ENCODE measurements around the gene TM9SF2. TPM values are rescaled to one million over a fixed set of nuclear protein-coding genes. Genes with fewer than 3 reads are reported as not detected.
"Not testable (repeated sequence)": the region's sequence is repeated elsewhere in the genome, so short reads cannot be mapped to it uniquely, and the experiment has no call there.

The TM9SF2 gene
- total RNA-seq, 3 donors from 2014 or later = 54.5 to 55.8 (median 55.3) TPM

DNA sequence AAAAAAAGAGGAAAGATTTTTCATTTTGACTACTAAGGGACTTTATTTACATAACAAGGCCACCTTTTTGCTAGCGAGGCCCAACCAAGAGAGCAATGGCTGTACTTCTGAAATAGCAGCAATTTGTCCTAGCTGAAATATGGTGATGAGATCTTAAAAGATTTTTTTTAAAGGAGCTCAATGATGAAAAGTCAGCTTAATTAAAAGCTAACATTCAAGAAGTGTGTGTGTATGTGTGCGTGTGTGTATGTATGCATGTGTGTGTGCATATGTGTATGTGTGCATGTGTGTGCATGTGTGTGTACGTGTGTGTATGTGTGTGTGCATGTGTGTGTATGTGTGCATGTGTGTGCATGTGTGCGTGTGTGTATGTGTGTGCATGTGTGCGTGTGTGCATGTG lies 24.6 kb upstream of the TM9SF2 start:
- no peak for DNase-seq
- H3K4me1 Mint-ChIP-seq (ENCODE audit: low read depth) = peaks cover 2% of the 10 kb centered on the region
- ATAC-seq = no peak
- no peaks in the 10 kb centered on the region for H3K9me3 Mint-ChIP-seq
- H3K27me3 Mint-ChIP-seq (ENCODE audit: low read depth) = no peaks in the 10 kb centered on the region
- H3K4me3 Mint-ChIP-seq = no peak overlapping the region
- H3K36me3 Mint-ChIP-seq (ENCODE audit: insufficient read depth) = peaks cover 1% of the 10 kb centered on the region

DNA sequence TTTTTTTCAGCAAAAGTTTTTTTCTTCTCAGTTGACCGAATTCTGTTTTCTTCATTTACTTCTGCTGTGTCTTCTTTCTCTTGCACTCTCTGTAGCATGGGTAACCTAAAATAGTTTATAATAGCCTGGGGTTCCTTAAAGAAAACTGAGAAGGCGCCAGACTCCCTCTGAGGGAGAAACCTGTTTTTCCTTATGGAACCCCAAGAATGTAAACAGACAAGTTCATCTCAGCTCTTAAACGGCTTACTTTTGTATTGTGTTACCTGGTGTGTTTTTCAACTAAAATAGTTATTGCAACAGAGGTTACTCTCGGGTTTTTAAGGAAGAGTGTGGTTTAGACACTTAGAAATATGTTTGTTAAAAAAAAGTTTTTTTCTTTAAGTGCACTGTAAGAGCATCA lies 23.8 kb upstream of the TM9SF2 start:
- H3K4me3 Mint-ChIP-seq = no peak overlapping the region
- no peaks in the 10 kb centered on the region for H3K27me3 Mint-ChIP-seq (ENCODE audit: low read depth)
- no peaks in the 10 kb centered on the region for H3K36me3 Mint-ChIP-seq (ENCODE audit: insufficient read depth)
- no peak for ATAC-seq
- DNase-seq = no peak
- H3K9me3 Mint-ChIP-seq = no peaks in the 10 kb centered on the region
- peaks cover 2% of the 10 kb centered on the region for H3K4me1 Mint-ChIP-seq (ENCODE audit: low read depth)

DNA sequence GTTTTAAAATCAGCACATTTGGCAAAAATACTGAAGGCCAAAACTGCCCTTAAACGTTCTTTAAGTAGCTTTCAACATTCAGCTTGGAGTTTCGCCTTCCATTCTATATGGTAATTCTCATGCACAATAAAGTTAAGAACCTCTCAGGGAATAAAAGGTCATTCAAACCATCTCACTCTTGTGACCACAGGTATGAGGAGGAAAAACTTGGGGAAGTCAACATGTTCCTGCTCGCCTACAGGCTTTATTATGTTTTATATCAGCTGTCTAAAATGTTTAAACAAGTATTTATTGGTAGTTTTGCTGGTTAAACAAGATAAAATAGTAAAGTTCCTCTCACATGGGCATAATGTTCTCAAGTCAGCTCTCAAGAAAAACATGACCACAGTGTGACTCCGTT lies 19.9 kb upstream of the TM9SF2 start:
- Mint-ChIP-seq H3K27me3 (ENCODE audit: low read depth) (no peaks in the 10 kb centered on the region), H3K9me3 (no peaks in the 10 kb centered on the region), H3K36me3 (ENCODE audit: insufficient read depth) (peaks cover 2% of the 10 kb centered on the region), H3K4me1 (ENCODE audit: low read depth) (peaks cover 16% of the 10 kb centered on the region), H3K4me3 (no peak overlapping the region)
- DNase-seq (no peak), ATAC-seq (no peak)

DNA sequence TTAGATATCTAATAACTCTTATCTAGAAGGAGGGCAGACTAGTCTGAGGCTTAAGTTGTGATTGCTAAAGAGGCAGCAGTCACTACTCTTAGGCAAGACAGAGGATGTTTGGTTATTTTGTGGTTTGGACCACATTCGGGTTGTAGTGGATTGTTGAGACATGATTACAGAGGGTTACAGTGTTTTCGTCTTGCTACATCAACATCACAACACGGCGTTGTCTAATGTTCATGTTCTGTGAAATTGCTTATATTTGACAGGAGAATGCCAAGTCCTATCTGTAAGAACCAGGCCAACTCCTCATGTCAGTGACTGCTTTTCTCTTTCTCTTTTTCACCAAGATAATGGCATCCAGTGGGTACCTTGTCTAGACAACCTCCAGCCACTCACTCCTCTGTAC lies 16.8 kb upstream of the TM9SF2 start:
- ATAC-seq = peak in 1 of 2 donors; percentile 28
- no peak for DNase-seq
- no peaks in the 10 kb centered on the region for H3K27me3 Mint-ChIP-seq (ENCODE audit: low read depth)
- H3K36me3 Mint-ChIP-seq (ENCODE audit: insufficient read depth) = peaks cover 14% of the 10 kb centered on the region
- peaks cover 14% of the 10 kb centered on the region for H3K4me1 Mint-ChIP-seq (ENCODE audit: low read depth)
- peaks cover 4% of the 10 kb centered on the region for H3K9me3 Mint-ChIP-seq
- no peak overlapping the region for H3K4me3 Mint-ChIP-seq

DNA sequence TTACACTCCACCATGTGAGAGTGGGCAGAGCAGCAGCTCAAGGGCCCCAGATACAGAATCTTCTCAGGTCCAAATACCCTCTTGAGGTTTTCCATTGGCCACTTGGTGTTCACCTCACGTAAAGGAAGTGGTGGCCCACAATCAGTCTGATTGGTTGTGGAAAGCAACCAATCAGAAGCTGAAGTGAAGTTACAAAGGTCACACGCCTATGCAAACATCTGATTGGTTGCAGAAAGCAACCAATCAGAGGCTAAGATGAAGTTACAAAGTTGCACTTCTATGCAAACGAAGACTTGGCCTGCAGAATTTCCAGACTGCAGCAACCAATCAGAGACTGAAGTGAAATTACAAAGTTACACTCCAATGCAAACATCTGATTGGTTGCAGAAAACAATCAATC lies 14.3 kb upstream of the TM9SF2 start:
- Mint-ChIP-seq H3K36me3 (ENCODE audit: insufficient read depth) (peaks cover 14% of the 10 kb centered on the region), H3K9me3 (peaks cover 4% of the 10 kb centered on the region), H3K4me1 (ENCODE audit: low read depth) (peaks cover 14% of the 10 kb centered on the region), H3K27me3 (ENCODE audit: low read depth) (no peaks in the 10 kb centered on the region), H3K4me3 (no peak overlapping the region)
- ATAC-seq (no peak), DNase-seq (no peak)

DNA sequence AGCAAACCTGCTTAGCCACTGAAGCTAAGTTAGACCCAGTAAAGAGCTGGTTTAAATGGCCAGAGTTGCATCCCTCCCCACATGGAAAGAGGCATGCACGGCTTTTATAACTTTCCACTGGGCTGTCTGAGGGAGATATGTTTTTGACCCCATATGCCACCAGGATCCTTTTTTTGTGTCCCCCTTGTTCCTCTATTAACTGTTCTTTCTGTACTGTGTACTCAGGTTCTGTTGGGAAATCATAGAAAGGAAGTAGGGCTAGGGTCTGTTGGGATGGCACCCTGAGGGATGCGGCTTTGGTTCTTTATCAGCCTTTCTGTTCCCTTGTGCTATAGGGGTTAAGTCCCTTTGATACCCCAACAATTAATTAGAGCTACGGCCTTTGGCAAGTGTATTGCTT lies 12.2 kb upstream of the TM9SF2 start:
- peaks cover 13% of the 10 kb centered on the region for H3K4me1 Mint-ChIP-seq (ENCODE audit: low read depth)
- H3K36me3 Mint-ChIP-seq (ENCODE audit: insufficient read depth) = peaks cover 15% of the 10 kb centered on the region
- H3K4me3 Mint-ChIP-seq = no peak overlapping the region
- ATAC-seq = no peak
- no peaks in the 10 kb centered on the region for H3K27me3 Mint-ChIP-seq (ENCODE audit: low read depth)
- peaks cover 9% of the 10 kb centered on the region for H3K9me3 Mint-ChIP-seq
- DNase-seq = no peak

- not testable (repeated sequence) for H3K36me3 Mint-ChIP-seq (ENCODE audit: insufficient read depth); ATAC-seq; H3K4me3 Mint-ChIP-seq; H3K9me3 Mint-ChIP-seq; H3K27me3 Mint-ChIP-seq (ENCODE audit: low read depth); DNase-seq
- H3K4me1 Mint-ChIP-seq (ENCODE audit: low read depth) = peaks cover 29% of the 10 kb centered on the region
Observed at GRCh38 chr13:99491750-99492149, 9.5 kb upstream of the TM9SF2 start.

DNA sequence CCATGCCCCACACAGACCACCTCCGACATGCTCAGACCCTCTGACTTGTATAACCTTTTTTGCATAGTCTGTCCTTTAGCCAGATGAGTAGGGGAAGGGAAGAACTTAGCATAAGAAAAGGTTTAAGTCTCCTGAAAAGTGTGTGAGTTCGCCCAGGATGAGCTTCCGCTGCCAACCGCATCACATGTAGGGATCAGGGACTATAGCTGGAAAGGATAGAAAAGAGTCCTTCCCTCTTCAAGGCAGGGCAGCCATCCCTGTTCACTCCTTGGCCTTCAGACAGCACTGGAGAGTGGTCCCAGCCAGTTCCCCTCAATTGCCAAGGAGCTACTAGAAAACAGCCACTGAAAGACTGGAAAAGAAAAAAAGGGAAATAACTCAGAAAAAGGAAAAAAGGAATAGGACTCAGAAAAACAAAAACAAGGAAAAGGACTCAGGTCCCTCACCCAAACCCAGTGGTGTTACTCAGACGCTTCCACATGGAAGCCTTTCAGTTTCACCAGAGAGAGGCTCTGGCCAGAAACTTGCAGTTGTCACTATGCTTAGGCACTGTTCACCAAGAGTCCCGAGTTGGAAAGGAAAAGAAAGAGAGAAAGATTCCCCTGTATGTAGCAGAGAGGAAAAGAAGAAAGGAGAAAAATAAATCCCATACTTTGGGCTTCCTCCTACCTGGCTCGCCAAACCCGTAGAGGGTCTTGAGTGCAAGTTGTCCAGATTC lies 5.6 kb upstream of the TM9SF2 start:
- peaks cover 60% of the 10 kb centered on the region for H3K4me1 Mint-ChIP-seq (ENCODE audit: low read depth)
- ATAC-seq = no peak
- no peaks in the 10 kb centered on the region for H3K27me3 Mint-ChIP-seq (ENCODE audit: low read depth)
- peaks cover 1% of the 10 kb centered on the region for H3K36me3 Mint-ChIP-seq (ENCODE audit: insufficient read depth)
- H3K4me3 Mint-ChIP-seq = peak overlapping the region; percentile 88
- peaks cover 5% of the 10 kb centered on the region for H3K9me3 Mint-ChIP-seq
- DNase-seq = no peak

- DNase-seq (peak; percentile 53), ATAC-seq (peak in 1 of 2 donors; percentile 4)
- Mint-ChIP-seq H3K27me3 (ENCODE audit: low read depth) (no peaks in the 10 kb centered on the region), H3K4me3 (peak overlapping the region; percentile 88), H3K9me3 (peaks cover 5% of the 10 kb centered on the region), H3K36me3 (ENCODE audit: insufficient read depth) (peaks cover 1% of the 10 kb centered on the region), H3K4me1 (ENCODE audit: low read depth) (peaks cover 63% of the 10 kb centered on the region)
Observed at GRCh38 chr13:99496184-99497142, 4.8 kb upstream of the TM9SF2 start.

DNA sequence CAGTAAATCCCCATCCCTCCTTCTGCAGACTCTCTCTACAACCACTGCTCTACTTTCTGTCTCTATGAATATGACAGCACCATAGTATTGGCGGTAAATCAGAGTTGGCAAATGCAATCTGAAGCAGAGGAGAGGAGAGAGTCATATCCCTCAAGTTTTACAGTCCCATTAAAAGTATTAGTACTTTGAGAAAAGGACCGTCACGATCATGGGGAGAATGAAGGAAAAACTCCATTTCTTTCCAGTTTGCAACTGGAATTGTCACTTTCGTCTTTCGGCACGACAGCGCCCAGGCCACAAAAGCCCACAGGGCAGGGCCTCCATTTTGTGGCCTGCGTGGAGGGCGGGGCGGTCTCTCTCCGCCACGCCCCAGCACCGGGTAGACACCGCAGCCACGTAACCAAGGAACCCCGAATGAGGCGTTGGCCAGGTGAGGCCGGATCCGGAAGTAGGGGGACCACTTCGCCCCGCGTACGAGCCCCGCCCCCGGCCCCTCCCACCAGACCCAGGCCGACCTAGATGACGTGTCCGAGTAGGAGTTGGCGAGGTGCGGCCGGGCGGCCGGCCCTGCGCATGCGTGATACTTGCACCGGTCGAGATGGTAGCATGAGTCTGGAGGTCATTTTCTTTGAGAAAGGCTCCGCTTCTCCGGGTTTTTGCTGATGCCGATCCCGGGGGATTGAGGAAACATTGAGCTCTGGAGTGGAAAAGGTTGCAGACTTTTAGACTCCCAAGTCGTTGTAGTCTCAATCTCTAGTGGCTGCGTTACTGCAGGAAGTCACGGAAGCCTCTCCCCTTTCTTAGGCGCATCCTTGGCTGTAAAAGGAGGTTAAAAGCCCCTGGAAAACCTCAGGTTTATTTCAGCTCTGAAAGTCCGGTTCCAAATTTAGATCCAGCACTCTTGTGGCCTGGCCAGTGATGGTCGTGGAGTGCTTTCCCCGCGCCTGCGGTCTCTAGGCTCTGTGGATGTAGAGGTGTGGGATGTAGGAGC lies 2.8 kb upstream of the TM9SF2 start:
- peak overlapping the region; percentile 81 for H3K4me3 Mint-ChIP-seq
- H3K36me3 Mint-ChIP-seq (ENCODE audit: insufficient read depth) = no peaks in the 10 kb centered on the region
- no peaks in the 10 kb centered on the region for H3K9me3 Mint-ChIP-seq
- ATAC-seq (peak; percentile 75), DNase-seq (peak; percentile 94)
- peaks cover 77% of the 10 kb centered on the region for H3K4me1 Mint-ChIP-seq (ENCODE audit: low read depth)
- H3K27me3 Mint-ChIP-seq (ENCODE audit: low read depth) = no peaks in the 10 kb centered on the region

DNA sequence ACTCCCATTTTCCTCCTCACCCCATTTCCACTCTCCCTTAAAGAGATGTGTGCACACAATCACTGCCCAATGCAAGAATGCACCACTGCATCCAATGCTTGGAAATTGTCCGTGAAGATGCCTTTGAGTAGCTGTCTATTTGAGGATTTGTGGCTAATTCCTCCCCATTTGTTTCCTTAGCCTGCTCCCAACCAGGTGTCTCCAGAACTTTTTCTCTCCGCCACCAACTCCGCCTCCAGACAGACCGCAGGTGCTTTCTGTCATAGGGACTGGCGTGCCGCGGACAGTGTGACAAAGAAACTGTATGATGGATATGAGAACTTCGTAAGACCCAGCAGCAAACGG lies 461 bp upstream of the TM9SF2 start:
- no peak for DNase-seq
- Mint-ChIP-seq H3K4me1 (ENCODE audit: low read depth) (peaks cover 78% of the 10 kb centered on the region), H3K4me3 (peak overlapping the region; percentile 98), H3K36me3 (ENCODE audit: insufficient read depth) (peaks cover 2% of the 10 kb centered on the region), H3K27me3 (ENCODE audit: low read depth) (no peaks in the 10 kb centered on the region), H3K9me3 (no peaks in the 10 kb centered on the region)
- ATAC-seq = peak; percentile 16 to 28

DNA sequence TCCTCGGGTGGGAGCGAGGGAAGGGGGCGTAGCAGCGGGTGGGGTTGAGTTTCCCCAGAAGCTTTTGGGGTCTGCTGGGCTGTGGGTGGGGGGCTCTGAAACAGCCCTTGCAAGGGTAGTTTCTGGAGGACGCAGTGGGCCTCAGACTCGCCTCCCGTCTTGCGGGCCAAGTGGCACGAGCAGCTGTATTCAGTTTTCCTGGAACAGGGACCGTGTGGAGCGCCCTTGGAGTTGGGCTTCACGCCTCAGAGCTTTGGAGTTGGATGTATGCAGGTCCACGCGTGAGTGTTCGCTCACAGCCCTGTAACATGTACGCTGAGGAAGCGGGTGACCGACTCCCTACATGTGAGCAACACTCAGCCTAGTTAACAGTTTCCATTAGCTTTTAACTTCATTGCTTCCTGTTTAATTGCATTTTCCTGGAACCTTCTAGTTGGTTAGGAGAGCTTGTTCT lies 603 bp downstream of the TM9SF2 start:
- H3K27me3 Mint-ChIP-seq (ENCODE audit: low read depth) = no peaks in the 10 kb centered on the region
- no peaks in the 10 kb centered on the region for H3K9me3 Mint-ChIP-seq
- peaks cover 5% of the 10 kb centered on the region for H3K36me3 Mint-ChIP-seq (ENCODE audit: insufficient read depth)
- peaks cover 78% of the 10 kb centered on the region for H3K4me1 Mint-ChIP-seq (ENCODE audit: low read depth)
- peak in 1 of 2 donors; percentile 11 for ATAC-seq
- H3K4me3 Mint-ChIP-seq = peak overlapping the region; percentile 98
- DNase-seq = peak; percentile 15

DNA sequence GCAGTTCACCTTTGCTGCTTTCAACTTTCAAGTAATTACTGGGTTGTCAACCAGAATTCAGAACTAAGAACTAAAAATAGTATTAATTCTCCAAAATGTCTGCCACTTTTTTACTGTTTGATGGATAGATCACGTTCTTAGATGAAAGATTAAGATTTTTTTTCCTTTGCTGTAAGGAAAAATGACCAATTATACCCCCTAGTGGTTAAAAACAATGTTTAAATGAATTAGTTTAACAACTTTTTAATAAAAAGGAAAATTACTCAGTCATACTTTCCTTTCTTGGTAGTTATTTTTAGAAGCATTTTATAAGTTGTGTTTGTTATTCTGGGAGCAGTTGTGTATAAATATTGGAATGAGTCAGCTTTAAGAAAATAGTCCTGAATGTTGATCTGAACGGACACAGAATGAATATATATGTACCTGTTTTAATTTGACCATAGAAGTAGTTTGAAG lies 4.6 kb downstream of the TM9SF2 start:
- Mint-ChIP-seq H3K4me1 (ENCODE audit: low read depth) (peaks cover 73% of the 10 kb centered on the region), H3K27me3 (ENCODE audit: low read depth) (no peaks in the 10 kb centered on the region), H3K4me3 (peak overlapping the region; percentile 55), H3K9me3 (no peaks in the 10 kb centered on the region), H3K36me3 (ENCODE audit: insufficient read depth) (peaks cover 30% of the 10 kb centered on the region)
- ATAC-seq (no peak), DNase-seq (no peak)

- DNase-seq = no peak
- H3K36me3 Mint-ChIP-seq (ENCODE audit: insufficient read depth) = peaks cover 37% of the 10 kb centered on the region
Observed at GRCh38 chr13:99506634-99507033, 5.4 kb downstream of the TM9SF2 start.

More at GRCh38 chr13:99506634-99507033, 5.4 kb downstream of the TM9SF2 start:
- peak overlapping the region; percentile 11 for H3K4me3 Mint-ChIP-seq
- no peak for ATAC-seq
- H3K4me1 Mint-ChIP-seq (ENCODE audit: low read depth) = peaks cover 80% of the 10 kb centered on the region
- H3K27me3 Mint-ChIP-seq (ENCODE audit: low read depth) = no peaks in the 10 kb centered on the region
- no peaks in the 10 kb centered on the region for H3K9me3 Mint-ChIP-seq

All from activated T-cell treated with anti-CD3 and anti-CD28 coated beads, Interleukin-2, amount 50 U/mL, for 4 hours (primary cell).